SU-DHL-6 (cell line): ENCODE measurements around the gene PI16.

Source experiments
- EZH2phosphoT487 ChIP-seq: fragments of 200-600 bp; sonication (generic), shearing (Covaris generic); conservative IDR thresholded peaks from 2 replicates; pipeline ENCODE4 v1.6.1; 2018; ENCODE audit warnings: mild to moderate bottlenecking, antibody characterized with exemption, low read length, moderate library complexity, mixed read lengths
- TF ChIP-seq, protein P1 (sequence below): fragments of 200-600 bp; sonication (generic); IDR thresholded peaks from one replicate; pipeline ENCODE4 v1.5.1; 2017; ENCODE audit warnings: antibody characterized with exemption, mild to moderate bottlenecking, low read length, moderate library complexity; ENCODE audit not compliant: insufficient read depth, poor library complexity, severe bottlenecking

DNA sequence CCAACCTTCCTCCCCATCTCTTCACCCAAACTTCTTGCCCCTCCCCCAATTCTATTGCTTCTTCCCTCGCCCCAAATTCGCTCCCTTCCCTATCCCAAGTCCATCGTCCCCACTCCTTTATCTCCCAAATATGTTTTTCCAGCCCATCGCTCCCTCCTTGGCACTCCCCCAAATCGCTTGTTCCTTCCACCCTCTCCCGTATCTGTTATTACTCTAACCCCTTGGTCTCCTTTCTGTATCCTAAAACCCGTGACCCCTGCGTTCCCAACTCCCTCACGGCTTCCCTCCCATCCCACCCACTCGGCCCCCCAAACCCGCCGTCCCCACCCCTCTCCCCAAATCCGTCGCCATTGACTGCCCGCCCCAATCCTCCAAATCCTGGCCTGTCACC, 30.9 kb downstream of the PI16 start:
- TF ChIP-seq, protein P1, sequence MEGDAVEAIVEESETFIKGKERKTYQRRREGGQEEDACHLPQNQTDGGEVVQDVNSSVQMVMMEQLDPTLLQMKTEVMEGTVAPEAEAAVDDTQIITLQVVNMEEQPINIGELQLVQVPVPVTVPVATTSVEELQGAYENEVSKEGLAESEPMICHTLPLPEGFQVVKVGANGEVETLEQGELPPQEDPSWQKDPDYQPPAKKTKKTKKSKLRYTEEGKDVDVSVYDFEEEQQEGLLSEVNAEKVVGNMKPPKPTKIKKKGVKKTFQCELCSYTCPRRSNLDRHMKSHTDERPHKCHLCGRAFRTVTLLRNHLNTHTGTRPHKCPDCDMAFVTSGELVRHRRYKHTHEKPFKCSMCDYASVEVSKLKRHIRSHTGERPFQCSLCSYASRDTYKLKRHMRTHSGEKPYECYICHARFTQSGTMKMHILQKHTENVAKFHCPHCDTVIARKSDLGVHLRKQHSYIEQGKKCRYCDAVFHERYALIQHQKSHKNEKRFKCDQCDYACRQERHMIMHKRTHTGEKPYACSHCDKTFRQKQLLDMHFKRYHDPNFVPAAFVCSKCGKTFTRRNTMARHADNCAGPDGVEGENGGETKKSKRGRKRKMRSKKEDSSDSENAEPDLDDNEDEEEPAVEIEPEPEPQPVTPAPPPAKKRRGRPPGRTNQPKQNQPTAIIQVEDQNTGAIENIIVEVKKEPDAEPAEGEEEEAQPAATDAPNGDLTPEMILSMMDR = no peak
- TF ChIP-seq EZH2phosphoT487 = no peak
